NCI-H2227 treated with DMSO at 0.1 percent for 48 hours (cell line): Measurements from ENCODE around the gene KLHL30.

Experiments
- DNase-seq: peaks from one replicate; lab custom pipeline; 2025; lab: John Stamatoyannopoulos, UW

The KLHL30 gene

DNA sequence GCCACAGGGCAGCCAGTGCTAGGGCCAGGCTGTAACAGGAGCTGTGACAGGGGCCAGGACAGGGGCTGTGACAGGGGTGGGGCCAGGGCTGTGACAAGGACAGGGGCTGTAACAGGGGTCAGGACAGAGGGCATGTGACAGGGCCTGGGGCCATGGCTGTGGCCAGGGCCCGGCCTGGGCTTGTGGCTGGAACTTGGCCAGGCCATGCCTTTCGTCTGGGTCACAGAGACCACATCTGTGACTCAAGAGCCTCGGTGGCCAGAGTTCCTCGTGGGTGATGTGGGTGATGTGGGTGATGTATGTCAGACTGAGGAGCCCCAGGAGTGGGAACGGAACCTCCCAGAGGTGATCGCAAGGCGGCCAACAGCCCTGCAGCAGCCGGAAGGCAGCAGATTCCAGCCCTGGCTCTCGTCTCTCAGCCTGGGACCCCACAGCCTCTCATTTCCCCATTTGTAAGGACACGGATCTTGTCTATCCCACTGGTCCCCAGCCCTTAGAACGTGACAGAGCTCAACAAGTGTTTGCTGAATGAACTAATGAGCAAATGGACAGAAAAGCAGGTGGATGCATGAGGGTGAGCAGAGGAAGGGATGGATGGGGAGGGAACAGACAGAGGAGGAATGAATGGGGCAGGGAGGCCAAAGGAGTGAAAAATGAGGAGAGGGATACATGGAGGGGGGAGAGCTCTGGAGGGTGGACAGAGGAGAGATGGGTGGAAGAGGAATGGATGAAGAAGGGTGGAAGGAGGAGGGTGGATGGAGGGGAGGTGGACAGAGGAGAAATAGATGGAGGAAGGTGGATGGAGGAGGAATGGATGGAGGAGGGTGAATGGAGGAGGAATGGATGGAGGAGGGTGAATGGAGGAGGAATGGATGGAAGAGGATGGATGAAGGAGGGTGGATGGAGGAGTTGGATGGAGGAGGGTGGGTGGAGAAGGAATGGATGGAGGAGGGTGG lies 21.0 kb upstream of the KLHL30 start:
- no peak for DNase-seq

GRCh38 chr2:238119756-238120462 lies 18.6 kb upstream of the KLHL30 start:
- DNase-seq = no peak

- DNase-seq = no peak
Observed at GRCh38 chr2:238120463-238121298, 17.8 kb upstream of the KLHL30 start.

DNA sequence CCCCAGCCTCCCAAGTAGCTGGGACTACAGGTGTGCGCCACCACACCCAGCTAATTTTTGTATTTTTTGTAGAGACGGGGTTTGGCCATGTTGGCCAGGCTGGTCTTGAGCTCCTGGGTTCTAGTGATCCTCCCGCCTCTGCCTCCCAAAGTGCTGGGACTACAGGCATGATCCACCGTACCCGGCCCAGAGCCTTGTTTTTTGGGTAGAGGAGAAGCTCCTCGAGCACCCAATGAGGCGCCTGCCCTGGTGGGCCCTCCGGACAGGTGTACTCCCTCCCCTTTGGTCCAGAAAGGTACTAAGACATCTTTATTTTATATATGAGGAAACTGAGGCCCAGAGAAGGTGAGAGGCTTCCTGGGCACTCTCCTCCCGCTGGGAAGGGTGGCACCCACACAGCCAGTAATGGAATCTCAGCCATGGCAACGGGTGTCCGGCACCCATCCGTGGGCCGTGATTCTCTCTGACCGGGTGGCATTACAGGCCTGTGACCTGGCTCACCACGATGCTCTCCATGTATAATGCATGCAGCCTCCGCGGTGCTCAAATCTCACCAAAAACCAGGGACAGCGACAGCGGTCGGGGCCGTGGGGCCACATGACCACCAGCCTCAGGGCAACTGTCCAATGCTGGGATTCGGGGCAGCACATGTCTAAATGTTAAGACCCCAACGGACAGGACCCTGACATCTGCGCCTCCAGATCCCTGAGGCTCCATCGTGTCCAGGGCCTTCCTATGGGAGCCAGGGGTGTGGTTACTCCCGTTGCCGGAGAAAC lies 16.8 kb upstream of the KLHL30 start:
- DNase-seq = no peak

GRCh38 chr2:238122287-238123217 lies 15.9 kb upstream of the KLHL30 start:
- no peak for DNase-seq

DNA sequence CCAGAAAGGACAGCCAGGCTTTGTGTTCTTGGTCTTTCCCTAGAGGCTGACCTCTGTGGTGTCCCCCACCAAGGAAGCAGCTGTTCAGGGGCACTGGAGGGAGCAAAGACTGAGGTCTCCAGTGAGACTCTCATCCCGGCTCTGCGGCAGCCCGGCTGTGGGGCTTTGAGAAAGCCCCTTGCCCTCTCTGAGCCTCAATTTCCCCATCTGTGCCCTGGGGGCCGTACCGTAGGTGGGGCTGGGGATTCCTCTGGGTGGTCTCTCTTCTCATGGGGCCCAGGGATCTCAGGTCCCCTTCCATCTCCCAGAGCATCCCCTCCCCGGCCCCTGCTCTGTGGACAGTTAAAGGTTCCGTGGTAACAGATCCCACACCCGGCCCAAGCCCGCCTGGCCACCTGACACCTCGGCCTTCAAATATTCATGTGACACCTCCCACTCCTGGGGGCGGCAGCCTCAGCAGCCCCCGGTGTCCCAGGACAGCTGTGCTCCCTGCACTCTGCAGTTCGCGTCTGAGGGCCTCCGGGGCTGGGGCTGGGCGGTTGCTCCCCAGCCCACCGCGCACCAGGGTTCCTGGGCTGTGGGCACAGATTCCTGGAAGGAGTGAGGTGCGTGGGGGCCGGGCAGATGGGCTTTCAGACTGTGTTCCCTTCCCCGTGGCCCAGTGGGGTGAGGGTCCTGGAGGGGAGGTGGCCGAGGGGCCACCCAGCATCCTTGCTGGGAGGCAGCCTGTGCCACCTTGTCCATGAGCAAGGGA lies 15.1 kb upstream of the KLHL30 start:
- no peak for DNase-seq

DNA sequence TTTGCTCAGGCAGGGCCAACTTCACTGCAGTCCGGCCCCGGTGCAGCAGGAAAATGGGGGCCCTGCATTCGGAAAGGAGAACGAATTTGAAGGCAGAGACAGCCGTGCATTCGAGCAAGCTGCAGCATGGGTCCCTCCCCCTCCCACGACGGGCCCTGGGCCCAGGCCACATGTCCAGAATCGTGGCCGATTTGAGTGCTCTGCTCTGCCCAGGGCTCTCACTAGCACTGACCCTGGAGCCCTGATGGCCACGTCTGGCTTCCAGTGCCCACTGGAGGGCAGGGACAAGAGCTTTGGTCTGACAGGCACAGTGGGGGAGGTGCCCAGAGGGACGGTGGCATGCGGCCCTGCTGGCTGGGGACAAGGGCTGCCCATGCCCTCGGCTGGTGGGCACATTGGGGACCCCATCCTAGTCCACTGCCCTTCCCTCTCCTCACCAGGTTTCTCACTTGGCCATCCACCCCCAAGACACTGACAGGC lies 14.4 kb upstream of the KLHL30 start:
- no peak for DNase-seq

DNA sequence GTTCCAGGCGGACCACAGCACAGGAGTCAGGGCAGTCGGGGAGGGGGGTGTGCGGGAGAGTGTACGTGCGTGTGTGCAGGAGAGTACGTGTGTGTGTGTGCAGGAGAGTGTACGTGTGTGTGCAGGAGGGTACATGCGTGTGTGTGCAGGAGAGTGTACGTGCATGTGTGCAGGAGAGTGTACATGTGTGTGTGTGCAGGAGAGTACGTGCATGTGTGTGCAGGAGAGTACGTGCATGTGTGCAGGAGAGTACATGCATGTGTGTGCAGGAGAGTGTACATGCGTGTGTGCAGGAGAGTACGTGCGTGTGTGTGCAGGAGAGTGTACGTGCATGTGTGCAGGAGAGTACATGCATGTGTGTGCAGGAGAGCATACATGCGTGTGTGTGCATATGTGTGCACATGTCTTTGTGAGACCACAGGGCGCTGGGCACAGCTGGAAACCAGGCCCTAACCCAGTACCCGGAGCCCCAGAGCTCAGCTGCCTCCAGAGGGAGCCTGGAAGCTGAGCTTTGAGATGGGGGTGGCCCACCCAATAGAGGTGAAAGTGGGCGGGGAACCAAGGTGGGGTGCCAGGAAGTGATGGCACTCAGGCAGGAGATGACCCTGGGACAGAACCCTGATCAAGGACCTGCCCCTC lies 13.9 kb upstream of the KLHL30 start:
- DNase-seq = no peak

- DNase-seq = no peak
Observed at GRCh38 chr2:238125127-238125885, 13.2 kb upstream of the KLHL30 start.

- DNase-seq = no peak
Observed at GRCh38 chr2:238126338-238126737, 12.1 kb upstream of the KLHL30 start.

GRCh38 chr2:238126775-238127164 lies 11.7 kb upstream of the KLHL30 start:
- no peak for DNase-seq

- no peak for DNase-seq
Observed at GRCh38 chr2:238127165-238128060, 11.1 kb upstream of the KLHL30 start.

- DNase-seq = no peak
Observed at GRCh38 chr2:238128061-238128440, 10.4 kb upstream of the KLHL30 start.

- no peak for DNase-seq
Observed at GRCh38 chr2:238128534-238129001, 9.9 kb upstream of the KLHL30 start.

- DNase-seq = no peak
Observed at GRCh38 chr2:238129166-238130010, 9.1 kb upstream of the KLHL30 start.

DNA sequence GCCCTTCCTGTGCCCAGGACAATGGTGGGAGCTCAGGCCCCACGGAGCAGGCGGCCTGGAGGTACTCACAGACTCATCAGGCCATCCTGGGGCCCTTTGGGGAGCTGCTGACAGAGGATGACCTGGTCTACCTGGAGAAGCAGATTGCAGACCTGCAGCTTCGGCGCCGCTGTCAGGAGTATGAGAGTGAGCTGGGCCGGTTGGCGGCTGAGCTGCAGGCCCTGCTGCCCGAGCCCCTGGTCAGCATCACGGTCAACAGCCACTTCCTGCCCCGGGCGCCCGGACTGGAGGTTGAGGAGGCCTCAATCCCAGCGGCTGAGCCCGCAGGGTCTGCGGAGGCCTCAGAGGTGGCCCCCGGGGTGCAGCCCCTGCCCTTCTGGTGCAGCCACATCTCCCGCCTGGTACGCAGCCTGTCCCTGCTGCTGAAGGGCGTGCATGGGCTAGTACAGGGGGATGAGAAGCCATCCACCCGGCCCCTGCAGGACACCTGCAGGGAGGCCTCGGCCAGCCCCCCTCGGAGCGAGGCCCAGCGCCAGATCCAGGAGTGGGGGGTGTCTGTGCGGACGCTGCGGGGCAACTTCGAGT lies 8.3 kb upstream of the KLHL30 start:
- DNase-seq = no peak
